NB4 (cell line): Measurements from ENCODE around the gene SGO2.

Experiments used
- DNase-seq: peaks from one replicate; pipeline ENCODE4 v3.0.0; 2010; ENCODE audit warnings: low read depth
- H3K4me3 ChIP-seq: one replicate; pipeline ENCODE4 v1.5.1; 2011; ENCODE audit warnings: mild to moderate bottlenecking, low read depth, low read length, moderate library complexity
- CTCF ChIP-seq: IDR thresholded peaks from one replicate; pipeline ENCODE4 v1.5.1; 2012; ENCODE audit warnings: low read depth, low read length
- MAX ChIP-seq: IDR thresholded peaks from 2 replicates; pipeline ENCODE4 v1.6.1; 2011; ENCODE audit warnings: low read depth, low read length
- MYC ChIP-seq: IDR thresholded peaks from 2 replicates; pipeline ENCODE4 v1.6.1; 2011; ENCODE audit warnings: low read depth, low read length
- POLR2A ChIP-seq: IDR thresholded peaks from 2 replicates; pipeline ENCODE4 v1.6.1; 2011; ENCODE audit warnings: mild to moderate bottlenecking; ENCODE audit not compliant: insufficient read length; ENCODE audit errors: extremely low read depth

Gene SGO2

GRCh38 chr2:200616193-200616592 lies 90.2 kb downstream of the SGO2 start:
- peak overlapping the region; percentile 50 for H3K4me3 ChIP-seq
- TF ChIP-seq MAX, result peak; percentile 94
- no peak for TF ChIP-seq POLR2A
- peak; percentile 77 for TF ChIP-seq MYC
- peak; percentile 74 for DNase-seq

GRCh38 chr2:200616656-200617055 lies 90.6 kb downstream of the SGO2 start:
- peak overlapping the region; percentile 50 for H3K4me3 ChIP-seq
- TF ChIP-seq POLR2A (no peak), MAX (no peak), CTCF (no peak), MYC (no peak)
- peak; percentile 57 for DNase-seq

GRCh38 chr2:200617156-200618053 lies 91.4 kb downstream of the SGO2 start:
- H3K4me3 ChIP-seq, result no peak overlapping the region
- DNase-seq, result peak; percentile 21
- TF ChIP-seq CTCF (no peak), MYC (no peak), POLR2A (no peak), MAX (no peak)

- no peak for DNase-seq
- TF ChIP-seq MYC (no peak), MAX (no peak), CTCF (no peak), POLR2A (no peak)
- no peak overlapping the region for H3K4me3 ChIP-seq
These were observed 92.0 kb downstream of the SGO2 start for GRCh38 chr2:200618054-200618419.

- peak; percentile 77 for DNase-seq
These were observed 92.6 kb downstream of the SGO2 start for GRCh38 chr2:200618590-200619021.

More at GRCh38 chr2:200618590-200619021, 92.6 kb downstream of the SGO2 start:
- TF ChIP-seq CTCF (peak; percentile 26), MAX (no peak), POLR2A (no peak), MYC (no peak; the same call in 1 of the 2 replicates)
- H3K4me3 ChIP-seq, result no peak overlapping the region
